C4-2B (cell line): Measurements from ENCODE around the gene CFAP99.
"Not testable (repeated sequence)": the region's sequence is repeated elsewhere in the genome, so short reads cannot be mapped to it uniquely, and the experiment has no call there.

Source experiments
- H3K27ac ChIP-seq: fragments of 450-650 bp; 2 replicates; pipeline ENCODE4 v1.5.1; 2017
- ZFX ChIP-seq: fragments of 450-650 bp; IDR thresholded peaks from 2 replicates; pipeline ENCODE4 v1.6.1; 2017
- TF ChIP-seq, protein P1 (sequence below): fragments of 450-650 bp; conservative IDR thresholded peaks from 2 replicates; pipeline ENCODE4 v1.5.1; 2017; ENCODE audit warnings: mild to moderate bottlenecking

CFAP99 gene

DNA sequence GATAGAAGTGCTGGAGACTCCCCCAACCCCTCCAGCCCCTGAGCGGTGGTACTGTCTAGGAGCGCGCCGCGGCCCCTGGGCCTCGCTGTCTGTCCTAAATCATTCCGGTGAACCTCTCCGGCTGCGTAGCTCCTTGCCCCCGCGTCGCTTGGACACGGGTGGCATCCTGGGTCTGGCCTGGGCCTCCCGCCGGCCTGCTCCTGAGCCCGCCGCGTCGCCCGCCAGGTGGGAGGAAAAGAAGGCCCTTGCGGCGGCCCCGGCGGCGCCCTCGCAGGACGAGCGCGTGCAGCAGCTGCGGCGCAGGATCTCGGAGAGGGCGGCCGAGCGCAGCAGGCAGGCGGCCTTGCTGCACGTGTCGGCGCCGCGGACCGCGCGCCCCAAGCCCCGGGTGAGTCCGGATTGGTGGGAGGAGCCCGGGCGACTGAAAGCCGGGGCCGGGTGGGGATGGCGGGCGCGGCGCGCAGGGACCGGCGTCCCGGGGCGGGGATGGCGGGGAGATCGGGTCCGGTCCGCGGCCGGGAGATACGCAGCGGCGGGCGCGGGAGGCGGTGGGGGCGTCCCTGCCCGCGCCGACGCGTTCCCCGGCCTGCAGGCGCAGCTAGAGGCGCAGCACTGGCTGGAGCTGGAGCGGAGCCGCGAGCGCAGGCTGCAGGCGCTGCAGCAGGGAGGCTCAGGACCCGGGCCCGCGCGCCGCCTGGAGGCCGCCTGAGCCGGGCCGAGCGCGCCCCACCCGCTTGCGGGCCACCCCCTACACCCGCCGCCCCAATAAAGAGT, 43.6 kb downstream of the CFAP99 start:
- TF ChIP-seq ZFX: peak; percentile 88
- TF ChIP-seq, protein P1, sequence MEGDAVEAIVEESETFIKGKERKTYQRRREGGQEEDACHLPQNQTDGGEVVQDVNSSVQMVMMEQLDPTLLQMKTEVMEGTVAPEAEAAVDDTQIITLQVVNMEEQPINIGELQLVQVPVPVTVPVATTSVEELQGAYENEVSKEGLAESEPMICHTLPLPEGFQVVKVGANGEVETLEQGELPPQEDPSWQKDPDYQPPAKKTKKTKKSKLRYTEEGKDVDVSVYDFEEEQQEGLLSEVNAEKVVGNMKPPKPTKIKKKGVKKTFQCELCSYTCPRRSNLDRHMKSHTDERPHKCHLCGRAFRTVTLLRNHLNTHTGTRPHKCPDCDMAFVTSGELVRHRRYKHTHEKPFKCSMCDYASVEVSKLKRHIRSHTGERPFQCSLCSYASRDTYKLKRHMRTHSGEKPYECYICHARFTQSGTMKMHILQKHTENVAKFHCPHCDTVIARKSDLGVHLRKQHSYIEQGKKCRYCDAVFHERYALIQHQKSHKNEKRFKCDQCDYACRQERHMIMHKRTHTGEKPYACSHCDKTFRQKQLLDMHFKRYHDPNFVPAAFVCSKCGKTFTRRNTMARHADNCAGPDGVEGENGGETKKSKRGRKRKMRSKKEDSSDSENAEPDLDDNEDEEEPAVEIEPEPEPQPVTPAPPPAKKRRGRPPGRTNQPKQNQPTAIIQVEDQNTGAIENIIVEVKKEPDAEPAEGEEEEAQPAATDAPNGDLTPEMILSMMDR: peak; percentile 78
- peak overlapping the region; percentile 68 for H3K27ac ChIP-seq

- no peak for TF ChIP-seq ZFX
- TF ChIP-seq, protein P1: peak; percentile 46
- H3K27ac ChIP-seq: peak overlapping the region; percentile 68
These were observed 44.4 kb downstream of the CFAP99 start for GRCh38 chr4:2462992-2463762.

- TF ChIP-seq ZFX: no peak
- TF ChIP-seq, protein P1: no peak
- no peak overlapping the region for H3K27ac ChIP-seq
These were observed 46.3 kb downstream of the CFAP99 start for GRCh38 chr4:2465032-2465431.

DNA sequence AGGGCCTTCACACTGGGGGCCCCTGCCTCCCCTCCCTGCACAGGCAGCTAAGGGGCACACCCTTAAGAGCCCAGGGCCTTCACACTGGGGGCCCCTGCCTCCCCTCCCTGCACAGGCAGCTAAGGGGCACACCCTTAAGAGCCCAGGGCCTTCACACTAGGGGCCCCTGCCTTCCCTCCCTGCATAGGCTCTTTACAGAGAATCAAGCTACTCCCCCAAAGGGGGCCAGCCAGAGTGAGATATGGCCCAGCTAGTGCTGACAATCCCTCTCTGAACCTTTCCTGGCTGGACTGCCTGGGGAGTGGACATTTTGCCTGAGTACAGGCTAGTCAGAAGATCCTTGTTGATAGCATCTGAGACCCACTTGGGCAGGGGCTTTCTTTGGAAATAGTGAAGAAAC, 46.8 kb downstream of the CFAP99 start:
- H3K27ac ChIP-seq: not testable (repeated sequence)

DNA sequence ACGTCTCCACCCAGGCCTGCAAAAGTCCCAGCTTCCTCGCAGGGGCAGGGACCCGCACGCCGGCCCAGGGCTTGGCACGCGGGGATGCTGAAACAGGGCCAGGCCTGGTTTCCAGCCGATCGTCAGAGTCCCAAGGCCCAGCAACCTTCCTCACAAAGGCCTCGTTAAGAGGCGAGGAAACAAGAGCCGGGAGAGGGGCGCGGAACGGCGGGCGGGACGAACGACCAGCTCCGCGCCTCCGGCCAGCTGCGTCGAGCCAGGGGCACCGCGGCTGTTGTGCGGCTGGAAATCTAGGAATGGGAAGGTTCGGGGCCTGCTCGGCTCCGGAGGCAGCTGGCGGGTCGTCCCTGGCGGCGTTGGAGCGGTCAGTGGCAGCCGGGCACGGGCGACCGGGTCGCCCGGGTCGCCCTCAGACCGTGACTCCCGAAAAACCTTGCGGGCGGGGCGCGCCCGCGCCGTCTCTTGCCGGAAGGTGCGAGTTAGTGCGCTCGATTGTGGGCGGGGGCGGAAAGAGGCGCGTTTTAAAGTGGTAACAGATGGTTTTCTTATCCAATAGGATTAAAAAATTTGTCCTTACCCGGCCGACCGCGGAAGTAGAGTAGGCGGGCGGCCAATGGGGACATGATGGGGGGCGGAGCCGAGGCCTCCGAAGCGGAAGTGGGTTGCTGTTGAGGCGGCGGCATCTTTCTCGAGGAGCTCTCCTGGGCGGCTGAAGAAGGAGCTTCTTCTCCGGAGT, 49.9 kb downstream of the CFAP99 start, which contains the start of gene RNF4:
Gene RNF4, plus strand, starts transcription at position 651 of the 736 bp plus-strand sequence. CDS start 21,388 bp downstream, outside the sequence.
- peak within 1 kb of the TSS; percentile 96 for H3K27ac ChIP-seq
- TF ChIP-seq, protein P1: no peak
- TF ChIP-seq ZFX: peak; percentile 42; the same call in 1 of the 2 replicates

GRCh38 chr4:2469192-2469984, 50.6 kb downstream of the CFAP99 start:
- peak overlapping the region; percentile 96 for H3K27ac ChIP-seq
- TF ChIP-seq ZFX: peak; percentile 89
- TF ChIP-seq, protein P1: no peak

DNA sequence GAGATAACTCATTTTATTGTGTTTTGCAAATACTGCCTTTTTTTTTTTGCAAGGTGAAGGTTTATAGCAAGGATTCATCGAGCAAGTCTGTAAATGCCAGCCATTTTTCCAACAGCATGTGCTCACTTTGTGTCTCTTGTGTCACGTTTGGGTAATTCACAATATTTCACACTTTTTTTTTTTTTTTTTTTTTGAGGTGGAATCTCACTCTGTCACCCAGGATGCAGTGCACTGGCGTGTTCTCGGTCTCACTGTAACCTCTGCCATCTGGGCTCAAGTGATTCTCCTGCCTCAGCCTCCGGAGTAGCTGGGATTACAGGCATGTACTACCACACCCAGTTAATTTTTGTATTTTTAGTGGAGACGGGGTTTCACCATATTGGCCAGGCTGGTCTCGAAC, 52.0 kb downstream of the CFAP99 start:
- H3K27ac ChIP-seq: no peak overlapping the region
- TF ChIP-seq, protein P1: no peak
- no peak for TF ChIP-seq ZFX
